Hippocampal formation (tissue), 2 donors: Measurements from ENCODE around the gene ADH1C.
A peak's percentile ranks its signal among the peaks of the same experiment; 100 is the strongest.
"Not testable (repeated sequence)": the region's sequence is repeated elsewhere in the genome, so short reads cannot be mapped to it uniquely, and the experiment has no call there.

ENCODE experiments used
- DNase-seq, 2 donors: peaks; one replicate each; lab custom pipeline; 2025; lab: John Stamatoyannopoulos, UW

ADH1C gene

GRCh38 chr4:99357948-99358347, 5.4 kb upstream of the ADH1C start:
- DNase-seq = no peak

- DNase-seq = no peak
Measured at GRCh38 chr4:99356992-99357391, 4.4 kb upstream of the ADH1C start.

DNA sequence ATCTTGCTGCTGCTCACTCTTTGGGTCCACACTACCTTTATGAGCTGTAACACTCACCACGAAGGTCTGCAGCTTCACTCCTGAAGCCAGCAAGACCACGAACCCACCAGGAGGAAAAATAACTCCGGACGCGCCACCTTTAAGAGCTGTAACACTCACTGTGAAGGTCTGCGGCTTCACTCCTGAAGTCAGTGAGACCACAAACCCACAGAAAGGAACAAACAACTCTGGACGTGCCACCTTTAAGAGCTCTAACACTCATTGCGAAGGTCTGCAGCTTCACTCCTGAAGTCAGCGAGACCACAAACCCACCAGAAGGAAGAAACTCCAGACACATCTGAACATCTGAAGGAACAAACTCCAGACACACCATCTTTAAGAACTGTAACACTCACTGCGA, 3.6 kb upstream of the ADH1C start:
- not testable (repeated sequence) for DNase-seq

DNA sequence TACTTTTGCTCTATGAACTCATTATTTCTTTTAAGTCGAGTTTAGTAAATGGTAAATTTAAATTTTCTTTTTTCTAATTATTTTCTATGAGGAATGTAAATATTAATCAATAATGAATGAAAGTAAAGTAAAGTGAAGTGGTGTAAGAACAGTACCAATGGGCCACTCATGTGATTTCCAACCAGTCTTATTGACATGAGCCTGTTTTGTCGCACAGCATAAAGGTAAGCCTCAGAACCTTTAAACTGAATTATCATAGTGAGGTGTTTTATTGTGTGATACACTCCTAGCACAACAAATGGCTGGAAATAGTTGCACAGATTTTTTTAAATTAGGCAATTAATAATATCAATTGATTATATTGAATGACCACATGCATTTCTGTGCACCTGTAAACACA, 1.1 kb downstream of the ADH1C start:
- no peak for DNase-seq

- no peak for DNase-seq
Measured at GRCh38 chr4:99349338-99349737, 3.2 kb downstream of the ADH1C start.

GRCh38 chr4:99342624-99343023, 9.9 kb downstream of the ADH1C start:
- DNase-seq = not testable (repeated sequence)

DNA sequence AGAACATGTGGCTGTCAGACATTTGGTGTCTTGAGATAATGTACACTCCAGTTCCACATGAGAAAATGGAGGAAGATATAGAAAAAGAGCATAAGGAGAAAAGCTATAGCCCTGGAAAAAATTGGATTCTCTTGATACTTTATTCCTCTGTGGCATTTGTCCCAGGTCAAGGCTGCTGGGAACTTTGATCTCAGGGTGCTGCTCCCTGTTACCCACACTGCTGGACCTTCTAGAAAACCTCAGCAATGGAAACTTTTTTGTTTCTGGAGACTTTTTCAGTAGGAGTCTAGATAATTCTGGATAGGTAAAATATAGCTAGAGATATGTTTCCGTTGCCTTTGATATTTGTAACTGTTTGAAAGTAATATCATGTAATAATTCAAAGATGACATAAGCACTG, 11.1 kb downstream of the ADH1C start:
- no peak for DNase-seq

GRCh38 chr4:99339172-99339571, 13.4 kb downstream of the ADH1C start:
- no peak for DNase-seq

GRCh38 chr4:99336553-99336952, 16.0 kb downstream of the ADH1C start:
- no peak for DNase-seq

DNA sequence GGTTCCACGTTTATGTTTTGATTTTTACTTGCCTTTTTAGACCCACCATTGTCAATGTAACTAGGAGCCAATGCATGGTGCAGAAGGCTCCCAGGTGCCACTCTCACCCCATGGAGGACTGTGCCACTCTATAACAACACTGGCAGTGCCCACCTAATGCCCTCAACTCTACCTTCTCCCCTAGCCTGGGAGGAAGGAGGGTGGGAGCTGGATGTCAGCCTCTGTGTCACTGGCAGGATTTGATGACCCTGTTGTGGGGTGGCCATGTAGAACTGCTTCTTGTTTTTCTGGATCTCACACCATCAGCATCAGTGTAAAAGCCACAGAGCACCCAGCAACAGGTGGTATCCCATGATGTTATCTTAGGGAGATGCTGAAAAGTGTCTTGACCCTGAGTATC, 17.7 kb downstream of the ADH1C start:
- no peak for DNase-seq

DNA sequence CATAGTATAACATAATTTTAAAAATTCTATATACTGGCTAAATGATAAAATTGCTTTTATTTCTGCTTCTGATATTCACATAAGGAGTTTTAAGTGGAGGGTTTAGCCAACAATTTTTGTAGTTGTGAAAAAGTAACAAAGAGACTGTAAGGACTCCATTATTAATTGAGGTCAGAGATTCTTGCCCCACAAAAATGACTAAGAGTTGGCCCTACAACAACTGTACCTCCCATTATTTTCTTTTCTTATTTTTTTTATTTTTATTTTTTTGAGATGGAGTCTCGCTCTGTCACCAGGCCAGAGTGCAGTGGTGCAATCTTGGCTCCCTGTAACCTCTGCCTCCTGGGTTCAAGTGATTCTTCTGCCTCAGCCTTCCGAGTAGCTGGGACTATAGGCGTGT, 21.9 kb downstream of the ADH1C start:
- no peak for DNase-seq

DNA sequence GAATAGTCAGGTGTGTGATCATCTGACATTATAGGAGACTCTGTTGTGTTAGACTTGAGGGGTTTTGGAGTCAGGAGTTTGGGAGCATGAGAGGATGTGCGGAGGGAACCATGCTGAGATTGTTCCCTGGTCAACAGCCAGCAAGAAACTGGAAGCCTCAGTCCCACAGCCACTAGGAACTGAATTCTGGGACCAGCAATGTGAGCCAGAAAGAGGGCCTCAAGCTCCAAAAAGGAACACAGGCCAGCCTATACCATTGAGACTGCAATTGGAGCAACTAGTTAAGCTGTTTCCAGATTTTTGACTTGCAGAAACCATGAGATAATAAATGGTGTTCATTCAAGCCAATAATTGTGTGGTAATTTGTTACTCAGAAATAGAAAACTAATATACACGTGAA, 22.7 kb downstream of the ADH1C start:
- no peak for DNase-seq

DNA sequence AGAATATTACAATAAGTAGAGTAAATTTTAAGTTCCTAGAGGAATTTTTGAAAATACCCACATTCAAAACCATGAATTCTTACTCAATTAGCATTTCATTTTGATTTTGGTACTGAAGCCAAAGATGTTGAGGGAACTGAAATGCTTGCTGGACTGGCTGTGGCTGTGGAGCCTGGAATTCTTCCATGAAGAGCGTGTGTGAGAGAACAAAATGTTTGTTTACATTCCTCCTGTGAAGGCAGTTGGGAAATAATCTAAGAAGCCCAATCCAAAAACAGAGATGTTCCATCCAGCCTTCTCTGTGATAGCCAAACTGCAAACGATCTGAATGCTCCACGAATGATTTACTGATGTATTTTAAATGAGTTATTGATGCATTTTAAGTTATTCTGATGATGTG, 27.6 kb downstream of the ADH1C start:
- DNase-seq = peak in 1 of 2 donors; percentile 20

- no peak for DNase-seq
Measured at GRCh38 chr4:99324361-99324760, 28.2 kb downstream of the ADH1C start.

DNA sequence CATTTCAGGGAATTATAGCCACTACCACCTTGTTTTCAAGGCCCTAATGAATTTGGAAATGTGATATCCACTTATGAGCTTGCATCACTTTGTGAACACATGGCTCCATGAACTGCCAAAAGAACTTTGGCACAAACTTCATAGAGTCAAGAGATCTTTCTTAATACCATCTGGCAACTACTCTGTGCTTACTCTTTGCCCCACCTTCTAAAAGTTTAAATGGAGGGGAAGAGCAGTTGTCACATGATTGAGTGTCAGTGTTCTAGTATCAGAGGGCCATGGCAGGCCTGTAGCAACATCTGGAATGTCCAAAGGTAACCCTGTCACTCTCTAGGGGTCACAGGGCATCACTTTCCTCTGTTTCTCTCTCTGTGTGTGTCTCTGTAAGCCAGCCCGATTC, 28.8 kb downstream of the ADH1C start:
- no peak for DNase-seq

GRCh38 chr4:99321241-99322191, 31.0 kb downstream of the ADH1C start, which contains the start of gene ADH1B:
ADH1B (minus strand) TSS chr4:99321401; CDS start chr4:99321331, 70 bp downstream.
- DNase-seq = no peak

DNA sequence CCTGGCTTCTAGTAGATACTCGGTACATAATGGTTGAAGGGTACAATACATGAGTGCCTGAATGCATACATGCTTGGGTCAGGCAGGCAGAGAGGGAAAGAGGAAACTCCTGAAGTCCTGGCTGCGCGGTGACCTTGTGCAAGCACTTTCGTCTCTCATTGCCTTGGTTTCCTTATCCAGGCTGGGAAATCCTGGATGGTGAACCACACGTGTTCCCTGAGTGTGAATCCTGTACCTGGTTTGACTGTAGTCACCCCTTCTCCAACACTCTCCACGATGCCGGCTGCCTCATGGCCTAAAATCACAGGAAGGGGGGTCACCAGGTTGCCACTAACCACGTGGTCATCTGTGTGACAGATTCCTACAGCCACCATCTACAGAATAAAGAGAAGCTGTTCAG, 34.7 kb downstream of the ADH1C start:
- DNase-seq = not testable (repeated sequence)

DNA sequence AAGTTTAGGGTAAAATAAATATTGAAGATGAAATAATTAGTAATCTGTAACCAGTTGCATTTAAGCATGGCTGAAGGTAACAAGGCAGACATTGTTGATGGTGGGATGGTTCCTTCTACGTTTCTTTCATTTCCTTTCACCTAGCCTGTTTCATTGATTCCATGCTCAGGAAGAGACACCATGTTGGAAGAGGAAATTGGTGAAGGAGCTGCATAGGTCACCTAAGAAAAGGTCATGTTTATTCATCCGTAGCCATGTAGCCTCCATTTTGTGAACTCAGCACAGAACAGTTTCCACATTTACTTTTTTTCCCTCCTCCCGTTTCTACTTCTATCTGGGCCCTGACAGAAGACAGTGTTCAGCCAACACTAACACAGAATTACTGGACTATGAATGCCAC, 35.2 kb downstream of the ADH1C start:
- no peak for DNase-seq

DNA sequence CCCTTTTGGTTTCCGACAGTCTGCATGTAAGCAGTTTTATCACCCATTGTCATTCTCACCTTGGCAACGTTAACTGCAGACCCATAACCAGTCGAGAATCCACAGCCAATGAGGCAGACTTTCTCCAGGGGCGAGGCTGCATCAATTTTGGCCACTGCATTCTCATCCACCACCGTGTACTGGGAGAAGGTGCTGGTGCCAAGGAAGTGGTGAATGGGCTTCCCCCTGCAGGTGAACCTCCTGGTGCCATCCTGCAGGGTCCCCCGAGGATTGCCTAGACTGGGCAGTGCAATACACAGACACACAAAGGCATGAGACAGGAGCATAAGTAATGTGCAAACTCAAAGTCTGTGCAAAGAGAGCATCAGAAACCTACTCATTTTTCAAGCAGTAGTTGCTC, 36.7 kb downstream of the ADH1C start:
- DNase-seq = no peak

- DNase-seq = no peak
Measured at GRCh38 chr4:99314211-99314610, 38.3 kb downstream of the ADH1C start.

- DNase-seq = no peak
Measured at GRCh38 chr4:99310389-99310788, 42.2 kb downstream of the ADH1C start.

GRCh38 chr4:99305638-99306400, 46.7 kb downstream of the ADH1C start:
- no peak for DNase-seq
